Activated naive CD4-positive, alpha-beta T cell treated with anti-CD3 and anti-CD28 coated beads, Interleukin-2, amount 10 ng/mL, durations not matched to agents 5 hours and 36 hours (primary cell): ENCODE results near the gene SRPK2. TPM values are rescaled to one million over a fixed set of nuclear protein-coding genes. Genes with fewer than 3 reads are reported as not detected.

Experiments
- total RNA-seq, 2 experiments: library from RNA; stranded (reverse); gene quantifications; one replicate each; pipeline ENCODE4 v1.2.3, GENCODE V29; 2021

Gene SRPK2
- 10 to 100 TPM; 41.3 to 44.4 TPM for total RNA-seq

DNA sequence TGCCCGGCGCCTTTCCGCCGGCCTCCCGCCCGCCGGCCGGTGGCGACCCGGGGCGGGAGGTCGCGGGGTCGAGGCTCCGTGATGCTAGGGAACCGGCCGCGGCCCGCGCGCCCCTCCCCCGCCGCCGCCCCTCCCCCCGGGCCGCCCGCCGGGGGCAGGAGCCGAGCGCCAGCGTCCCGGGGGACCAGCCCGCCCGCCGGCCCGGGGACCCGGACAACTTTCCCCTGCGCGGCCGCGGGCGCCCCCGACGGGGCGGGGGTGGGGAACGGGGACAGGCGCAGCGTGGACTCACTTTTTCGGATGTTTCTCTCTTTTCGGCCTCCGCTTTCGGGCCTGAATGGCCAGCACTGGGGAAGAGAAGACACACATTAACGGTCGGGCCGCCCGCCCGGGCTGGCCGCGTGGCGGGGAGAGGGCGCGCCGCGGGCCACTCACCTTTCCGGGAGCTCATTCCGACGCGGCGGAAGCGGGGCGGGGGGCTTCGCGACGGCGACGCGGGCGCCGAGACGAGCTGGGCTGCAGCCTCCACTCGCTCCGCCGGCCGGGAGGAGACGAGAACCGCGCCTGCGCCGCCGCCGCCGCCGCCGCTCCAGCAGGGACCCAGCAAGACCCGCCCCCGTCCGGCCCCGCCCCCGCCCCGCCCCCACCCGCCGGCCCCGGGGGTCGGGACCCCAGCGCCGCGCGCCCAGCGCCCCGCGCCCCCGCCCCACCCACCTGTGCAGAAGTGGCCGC is at the start of gene SRPK2:
Gene SRPK2, minus strand, starts transcription at position 566 of the 732 bp plus-strand sequence.

Other genes with a start within 250 kb of the SRPK2 start
- 1 to 10 TPM; 7.2 TPM for gene PUS7, start 133.3 kb upstream of the SRPK2 start, total RNA-seq
- gene RINT1, start 143.3 kb upstream of the SRPK2 start, total RNA-seq, result 10 to 100 TPM; 18.9 to 19.1 TPM
- gene EFCAB10, start 192.6 kb upstream of the SRPK2 start, total RNA-seq, result not detected